ENCODE data around the gene APBB2.

Gene APBB2

DNA sequence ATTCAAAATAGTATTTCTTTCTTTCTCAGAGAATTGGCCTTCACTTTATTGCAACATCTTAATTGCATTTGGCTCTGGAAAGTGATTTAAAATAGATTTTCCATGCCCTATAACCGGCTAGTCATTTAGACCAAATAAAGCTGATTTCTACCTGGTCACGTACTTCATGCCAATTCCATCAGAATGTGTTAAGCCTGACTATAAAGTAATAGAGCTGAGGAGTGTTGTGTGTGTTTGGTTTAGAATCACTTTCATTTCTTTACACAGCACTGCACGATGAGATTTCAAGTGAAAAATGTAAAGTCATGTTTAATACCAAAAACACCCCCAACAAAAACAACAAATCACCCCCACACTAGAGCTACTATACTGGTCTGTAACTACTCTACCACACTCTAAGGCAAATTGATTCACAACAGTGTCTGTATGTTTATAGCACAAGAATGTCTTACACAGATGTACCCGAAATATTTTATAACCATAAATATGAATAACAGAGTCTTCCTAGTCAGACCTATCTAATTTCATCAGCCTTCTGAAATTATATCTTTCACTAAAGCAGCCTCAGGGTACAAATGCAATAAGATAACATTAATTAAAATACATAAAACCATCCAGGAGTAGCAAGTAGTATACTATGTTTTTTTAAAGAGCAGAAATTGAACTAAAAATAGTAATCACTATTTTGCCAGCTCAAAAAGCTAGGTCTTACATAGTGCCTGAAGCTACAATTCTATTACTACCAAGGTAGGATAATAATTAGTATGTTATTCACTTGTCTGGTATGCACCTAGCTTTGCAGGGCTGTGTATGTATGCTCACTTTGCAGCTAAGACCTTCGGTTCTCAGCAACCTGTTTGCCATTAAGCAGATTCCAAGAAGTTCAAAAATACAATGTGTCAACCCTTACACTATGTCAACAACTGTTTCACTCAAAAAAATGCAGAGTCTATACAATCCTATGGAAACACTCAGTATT is 28.4 kb downstream of the APBB2 start:
- DNase-seq = no peak

DNA sequence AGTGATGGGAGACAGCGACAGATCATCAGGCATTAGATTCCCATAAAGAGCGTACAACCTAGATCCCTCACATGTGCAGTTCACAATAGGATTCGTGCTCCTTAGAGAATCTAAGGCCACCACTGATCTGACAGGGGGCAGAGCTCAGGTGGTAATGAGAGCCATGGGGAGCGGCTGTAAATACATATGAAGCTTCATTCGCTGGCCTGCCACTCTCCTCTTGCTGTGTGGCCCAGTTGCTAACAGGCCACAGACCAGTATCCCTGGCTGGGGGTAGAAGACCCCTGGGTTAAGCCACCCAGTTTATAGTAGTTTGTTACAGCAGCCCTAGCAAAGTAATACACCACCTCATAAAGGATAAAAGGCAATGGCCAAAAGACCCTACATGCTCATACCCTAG is 30.3 kb downstream of the APBB2 start:
- DNase-seq = no peak

DNA sequence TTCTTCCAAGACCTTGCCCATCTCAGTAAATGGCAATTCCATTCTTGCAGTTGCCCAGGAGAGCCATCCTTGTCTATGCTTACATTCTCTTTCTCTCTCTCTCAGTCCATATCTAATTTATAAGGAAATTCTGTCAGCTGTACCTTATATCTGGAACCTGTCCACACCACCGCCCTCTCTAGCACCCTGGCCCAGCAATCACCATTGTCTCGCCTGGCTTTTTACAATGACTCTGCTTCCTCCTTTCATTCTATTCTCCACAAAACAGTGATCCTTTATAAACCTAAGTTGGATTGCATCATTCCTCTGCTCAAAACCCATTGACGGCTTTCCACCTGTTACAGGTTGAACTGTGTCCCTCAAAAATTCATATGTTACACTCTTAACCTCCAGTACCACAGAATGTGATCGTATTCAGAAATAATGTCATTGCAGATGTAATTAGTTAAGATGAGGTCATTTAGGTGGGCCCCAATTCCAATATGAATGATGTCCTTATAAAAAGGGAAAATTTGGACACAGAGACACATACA is 31.3 kb downstream of the APBB2 start:
- no peak for DNase-seq

DNA sequence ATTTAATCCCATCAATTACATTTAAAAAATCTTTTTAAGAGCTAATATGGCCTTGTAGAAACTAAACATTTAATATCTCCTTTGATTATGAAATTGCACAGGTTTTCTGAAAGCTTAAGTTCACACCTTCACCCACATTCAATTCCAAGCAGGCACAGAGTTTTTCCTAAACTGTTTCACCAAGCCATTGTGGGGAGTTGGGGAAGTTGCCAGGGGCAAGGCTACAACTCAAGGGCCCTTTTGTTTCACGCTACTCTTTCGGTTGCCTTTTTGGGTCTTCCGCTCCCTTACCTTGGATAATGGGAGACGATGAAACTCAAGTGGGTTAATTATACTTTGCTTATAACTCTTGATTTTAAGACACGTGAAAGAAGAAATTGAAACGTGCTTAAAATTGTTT is 33.3 kb downstream of the APBB2 start:
- DNase-seq = no peak

DNA sequence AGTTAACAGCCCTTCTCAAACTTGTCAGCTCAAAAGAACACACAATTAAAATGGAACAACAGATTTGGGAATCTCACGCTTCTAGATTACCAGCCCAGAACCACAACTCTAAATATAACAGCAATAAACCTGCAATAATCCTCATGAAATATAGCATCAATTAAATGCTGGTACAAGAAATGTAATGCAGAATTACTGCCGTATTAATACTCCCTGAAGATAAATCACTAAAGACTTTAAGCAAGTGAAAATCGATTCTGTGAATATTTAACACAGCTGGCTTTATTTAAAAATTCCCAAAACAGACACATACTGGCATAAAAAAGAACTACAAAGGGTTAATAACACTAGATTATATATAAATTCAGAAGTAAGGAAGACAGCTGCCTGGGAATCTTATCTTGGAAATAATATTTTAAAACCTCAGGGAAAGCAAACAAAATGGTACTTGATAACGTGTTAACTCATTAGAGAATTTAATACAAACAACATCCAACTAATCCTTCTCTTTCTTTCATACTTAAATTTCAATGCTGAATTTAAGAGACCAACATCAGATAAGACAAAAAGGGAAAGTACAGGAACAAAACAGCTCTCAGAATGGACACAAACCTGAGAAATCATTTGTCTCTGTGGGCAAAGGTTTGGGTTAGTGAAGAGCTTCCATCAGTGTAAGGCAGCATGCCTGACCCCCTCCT is 34.7 kb downstream of the APBB2 start:
- no peak for DNase-seq

DNA sequence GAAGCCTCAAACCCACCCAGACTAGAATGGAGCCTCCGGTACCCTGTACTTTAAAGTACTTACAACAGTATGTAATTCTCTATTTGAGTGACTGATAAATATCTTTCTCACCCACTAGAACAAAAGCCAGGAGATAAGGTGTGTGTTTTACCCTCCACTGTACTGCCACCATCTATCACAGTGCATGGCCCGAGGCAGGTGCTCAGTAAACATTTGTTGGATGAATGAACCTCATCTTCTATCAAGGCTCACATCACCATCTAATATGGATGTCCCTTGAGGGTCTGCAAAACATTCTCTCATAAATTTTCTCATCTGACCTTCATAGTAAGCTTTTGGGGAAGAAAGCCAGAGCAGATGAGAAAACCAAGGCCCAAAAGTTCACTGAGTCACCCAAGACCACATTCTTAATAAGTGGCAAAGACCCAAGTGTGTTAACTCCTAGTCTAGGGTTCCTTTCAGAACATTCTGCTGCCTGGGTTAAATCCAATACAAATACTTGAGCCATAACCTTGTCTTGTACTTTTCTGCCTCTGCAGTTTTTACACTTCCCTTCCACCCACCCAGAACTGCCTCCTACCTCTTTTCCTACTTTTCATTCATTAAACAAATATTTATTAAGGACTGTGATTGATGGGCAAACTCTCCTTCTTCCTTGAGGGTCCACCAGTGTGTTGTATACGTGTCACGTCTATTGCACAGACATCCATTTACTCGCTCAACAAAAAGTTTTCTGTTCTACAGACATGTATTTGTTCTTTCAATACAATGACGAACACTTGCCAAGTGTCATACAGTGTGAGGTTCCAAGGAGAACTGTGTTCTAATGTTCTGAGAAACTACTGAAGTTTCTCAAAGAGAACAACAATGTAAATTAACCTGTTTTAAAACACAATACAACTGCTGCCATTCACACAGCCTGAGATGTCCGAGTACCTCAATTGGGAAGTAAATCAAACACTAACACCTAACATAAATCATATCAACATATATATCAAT is 35.7 kb downstream of the APBB2 start:
- DNase-seq = no peak

DNA sequence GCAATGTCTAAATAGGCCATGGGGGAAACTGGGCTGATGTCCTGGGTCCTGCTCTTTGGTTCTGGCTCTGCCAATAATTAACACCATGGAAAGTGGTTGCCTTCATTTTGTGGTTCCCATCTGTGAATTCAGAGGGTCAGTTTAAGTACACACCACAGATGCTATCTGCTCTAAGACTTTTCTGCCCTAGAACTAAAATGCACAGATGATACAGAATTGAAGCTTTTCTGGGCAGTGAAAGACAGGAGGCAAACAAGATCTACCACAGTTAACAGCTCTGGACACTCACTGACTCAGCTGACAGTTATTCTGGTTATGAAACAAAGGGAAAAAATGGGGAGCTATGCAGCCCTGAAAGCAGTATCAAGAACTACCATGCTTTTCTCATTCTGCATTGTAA is 37.3 kb downstream of the APBB2 start:
- no peak for DNase-seq

DNA sequence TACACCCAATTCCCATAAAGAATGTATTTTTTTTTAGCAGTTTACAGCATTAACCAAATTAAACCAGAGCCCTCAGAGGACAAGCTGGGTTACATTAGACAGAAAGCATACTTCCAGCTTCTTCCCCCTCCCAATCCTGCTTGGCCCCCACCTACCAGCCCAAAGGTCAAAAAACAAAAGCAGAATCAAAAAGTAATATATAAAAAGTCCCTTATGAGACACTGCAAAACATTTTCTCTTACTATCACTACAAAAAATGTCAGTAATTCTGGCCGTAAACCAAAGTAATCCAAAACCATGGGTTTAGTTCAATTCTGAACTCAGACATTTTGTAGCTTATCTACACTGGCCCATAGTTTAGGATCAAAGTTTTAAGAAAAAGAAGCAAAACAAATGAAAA is 38.0 kb downstream of the APBB2 start:
- DNase-seq = no peak

DNA sequence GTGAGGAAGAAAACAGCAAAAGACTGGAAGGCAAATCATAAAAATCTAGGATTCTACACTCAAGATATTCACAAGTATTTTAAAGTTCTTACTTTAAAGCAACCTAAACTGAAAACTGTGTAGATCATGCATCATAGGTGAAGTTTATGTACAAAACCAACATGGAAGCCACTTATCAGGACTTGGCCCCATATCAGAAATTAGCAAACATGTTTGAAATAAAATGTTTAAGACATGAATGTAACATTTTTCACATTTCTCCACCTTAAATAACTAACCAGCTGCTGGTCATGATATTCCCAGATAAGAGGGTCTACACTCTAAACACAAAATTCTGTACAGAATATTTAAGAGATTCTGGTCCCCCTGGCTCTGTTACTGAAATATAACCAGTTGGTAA is 38.5 kb downstream of the APBB2 start:
- no peak for DNase-seq

DNA sequence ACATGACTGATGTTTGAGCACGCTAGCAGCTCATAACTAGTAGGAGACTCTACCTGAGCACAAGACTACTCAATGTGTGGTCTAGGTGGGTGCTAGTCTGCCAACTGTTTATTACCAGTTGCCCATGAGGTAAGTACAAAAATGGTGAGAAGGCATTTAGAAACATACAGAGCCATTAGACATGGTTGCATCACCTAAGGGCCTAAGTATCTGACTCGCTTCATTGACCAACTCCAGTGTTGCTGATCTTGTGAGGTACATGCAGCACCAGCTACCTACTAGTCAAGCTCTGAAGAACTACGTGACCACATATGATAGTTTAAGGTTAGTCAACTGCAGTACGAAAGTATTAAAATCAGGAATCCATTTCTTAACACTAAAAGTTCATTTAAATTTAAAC is 39.9 kb downstream of the APBB2 start:
- DNase-seq = no peak

DNA sequence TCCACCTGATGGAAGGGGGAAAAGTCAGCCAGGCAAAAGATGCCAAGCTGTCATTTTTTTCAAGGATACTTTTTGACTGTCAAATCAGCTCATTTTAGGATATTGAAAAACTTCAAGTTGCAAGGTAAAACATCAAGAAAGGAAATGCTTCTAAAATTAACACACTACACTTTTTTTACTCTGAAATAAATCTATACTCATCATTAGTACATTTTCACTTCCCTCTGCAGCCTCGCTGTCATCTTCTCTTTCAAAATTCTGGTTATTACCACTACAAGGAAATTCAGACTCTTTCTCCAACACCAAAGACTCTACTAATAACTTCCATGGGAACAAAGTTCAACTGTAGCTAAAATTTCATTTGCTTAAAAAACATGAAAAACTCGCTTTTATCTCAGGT is 41.6 kb downstream of the APBB2 start:
- DNase-seq = no peak

DNA sequence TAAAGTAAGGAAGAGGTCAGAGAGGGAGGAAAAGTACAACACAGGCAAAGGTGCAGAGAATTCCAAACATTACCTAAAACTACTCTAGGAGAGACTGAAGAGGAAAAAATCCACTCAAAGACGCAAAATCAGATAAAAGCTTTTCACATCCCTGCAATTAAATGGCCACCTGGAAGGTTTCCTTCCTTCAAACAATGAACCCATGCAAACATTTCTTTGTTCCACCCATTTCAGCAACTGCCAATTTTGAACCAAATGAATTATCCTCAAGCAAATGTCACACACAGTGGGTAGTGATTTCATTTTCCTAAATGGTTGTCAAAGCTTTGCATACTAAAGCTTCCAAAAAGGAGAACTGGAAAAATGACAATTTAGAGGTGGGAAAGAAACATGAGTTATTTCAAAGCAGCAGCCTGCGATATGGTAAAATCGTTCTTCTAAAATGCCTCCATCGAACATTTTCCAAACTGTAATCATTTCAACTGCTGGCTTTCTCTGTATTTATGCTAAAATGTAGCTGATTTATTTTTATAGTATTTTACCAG is 45.0 kb downstream of the APBB2 start:
- DNase-seq = no peak

DNA sequence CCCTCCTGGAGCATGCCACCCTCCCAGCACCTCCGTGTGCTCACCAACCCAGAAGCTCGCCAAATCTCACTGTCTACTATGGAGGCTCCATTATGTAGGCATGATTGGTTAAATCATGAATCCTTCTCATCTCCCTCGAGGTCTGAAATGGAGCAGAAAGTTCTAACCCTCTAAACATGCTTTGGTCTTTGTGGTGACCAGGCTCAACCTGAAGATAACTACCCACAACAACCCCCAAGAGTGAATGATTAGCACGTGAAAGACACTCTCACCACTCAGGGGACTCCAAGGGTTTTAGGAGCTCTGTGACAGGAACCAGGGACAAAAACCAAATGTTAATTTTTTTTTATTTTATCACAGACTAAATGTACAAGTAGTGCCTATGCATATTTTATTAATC is 47.2 kb downstream of the APBB2 start:
- no peak for DNase-seq

DNA sequence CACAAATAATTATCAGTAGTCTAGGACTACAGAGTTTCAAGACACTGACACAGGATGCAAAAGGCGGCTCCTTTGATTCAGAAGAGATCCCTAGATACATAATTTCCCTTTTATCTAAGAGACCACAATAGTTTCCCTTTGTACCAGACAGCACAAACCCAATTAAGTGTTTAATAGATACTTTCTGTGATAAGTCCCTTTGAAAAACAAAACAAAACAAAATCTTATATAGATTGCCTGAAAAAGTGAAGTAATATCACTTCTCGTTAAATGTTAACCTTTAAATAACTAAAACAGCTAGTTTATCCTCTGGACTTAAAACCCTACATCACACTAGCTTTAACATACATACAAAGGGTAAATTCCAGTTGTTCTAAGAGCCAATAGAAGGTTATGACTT is 49.9 kb downstream of the APBB2 start:
- no peak for DNase-seq

DNA sequence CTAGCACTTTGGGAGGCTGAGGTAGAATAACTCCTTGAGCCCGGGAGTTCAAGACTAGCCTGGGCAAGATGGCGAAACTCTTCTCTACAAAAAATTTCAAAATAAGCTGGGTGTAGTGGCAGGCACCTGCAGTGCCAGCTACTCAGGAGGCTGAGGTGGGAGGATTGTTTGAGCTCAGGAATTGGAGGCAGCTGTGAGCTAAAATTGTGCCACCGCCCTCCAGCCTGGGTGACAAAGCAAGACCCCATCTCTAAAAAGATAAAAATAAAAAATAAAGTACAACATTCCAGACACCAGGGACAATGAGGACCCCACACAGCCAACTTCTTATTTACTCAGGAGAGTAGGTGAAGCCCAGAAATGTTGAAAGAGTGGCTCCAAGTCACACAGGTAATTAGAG is 53.0 kb downstream of the APBB2 start:
- no peak for DNase-seq

DNA sequence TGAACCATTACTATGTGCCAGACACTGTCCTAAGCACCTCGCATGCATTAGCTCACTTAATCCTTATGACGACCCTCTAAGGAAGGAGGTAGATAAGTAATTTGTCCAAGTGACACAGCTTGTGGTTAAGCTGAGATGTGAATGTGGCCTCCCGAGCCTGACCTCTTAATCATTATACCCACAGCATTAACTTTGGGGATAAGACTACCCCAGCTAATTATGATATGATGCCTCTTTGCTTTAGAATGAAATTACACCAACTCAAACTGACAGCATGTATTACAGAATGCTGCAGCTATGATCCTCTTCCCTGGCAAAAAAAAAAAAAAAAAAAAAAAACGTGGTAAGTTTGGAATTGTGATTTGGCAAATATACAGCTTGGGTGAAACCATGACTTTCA is 53.5 kb downstream of the APBB2 start:
- DNase-seq = no peak

DNA sequence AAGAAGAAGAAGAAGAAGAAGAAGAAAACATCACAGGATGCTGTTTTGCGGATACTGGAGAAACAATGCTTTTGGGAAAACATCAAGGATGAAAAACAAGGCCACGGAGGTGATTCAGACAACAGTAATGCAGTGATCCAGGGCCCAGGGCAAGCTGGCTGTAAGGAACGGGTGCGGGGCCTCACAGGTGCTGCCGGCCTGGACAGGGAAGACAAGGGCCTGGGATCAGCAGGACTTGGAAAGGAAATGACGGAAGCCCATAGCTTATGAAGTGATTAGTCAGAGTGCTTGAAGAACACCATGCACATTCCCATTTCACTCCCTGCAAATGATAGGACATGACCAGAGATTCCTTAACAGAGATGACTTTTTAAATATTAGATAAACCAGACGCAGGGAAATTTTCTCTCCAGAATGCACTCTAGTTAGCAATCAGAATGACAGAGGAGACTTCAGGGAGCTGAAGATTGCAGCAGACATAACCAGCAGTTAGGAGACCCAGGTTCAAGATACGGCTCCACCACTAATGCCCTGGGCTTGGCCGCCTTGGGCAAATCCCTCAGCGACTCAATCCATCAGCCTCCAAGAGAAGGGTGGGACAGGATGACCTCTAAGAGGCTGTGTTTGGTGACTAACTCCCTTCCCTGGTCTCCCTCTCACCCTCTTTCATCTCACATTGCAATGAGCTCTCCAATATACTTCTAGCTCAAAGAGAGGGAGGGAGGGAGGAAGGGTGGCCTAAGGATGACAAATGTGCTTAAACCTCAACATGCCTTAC is 54.1 kb downstream of the APBB2 start:
- no peak for DNase-seq

DNA sequence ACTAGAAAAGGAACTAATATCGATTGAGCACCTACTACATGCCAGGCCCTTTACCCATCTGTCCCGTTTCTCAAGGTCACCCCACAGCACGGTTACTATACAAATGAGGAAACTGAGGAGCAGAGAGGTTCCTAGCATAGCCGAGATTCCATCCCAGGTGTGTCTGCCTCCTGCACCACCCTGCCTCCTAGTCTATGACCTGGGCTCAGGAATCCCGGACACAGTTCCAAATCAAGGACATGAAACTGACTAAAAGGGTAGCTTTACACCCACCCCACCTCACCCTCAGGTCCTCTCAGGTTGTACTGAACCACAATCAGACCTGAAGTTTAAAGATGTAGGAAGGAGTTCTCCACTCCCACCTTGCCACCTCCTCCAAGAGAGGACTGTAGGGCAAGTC is 55.6 kb downstream of the APBB2 start:
- DNase-seq = no peak

DNA sequence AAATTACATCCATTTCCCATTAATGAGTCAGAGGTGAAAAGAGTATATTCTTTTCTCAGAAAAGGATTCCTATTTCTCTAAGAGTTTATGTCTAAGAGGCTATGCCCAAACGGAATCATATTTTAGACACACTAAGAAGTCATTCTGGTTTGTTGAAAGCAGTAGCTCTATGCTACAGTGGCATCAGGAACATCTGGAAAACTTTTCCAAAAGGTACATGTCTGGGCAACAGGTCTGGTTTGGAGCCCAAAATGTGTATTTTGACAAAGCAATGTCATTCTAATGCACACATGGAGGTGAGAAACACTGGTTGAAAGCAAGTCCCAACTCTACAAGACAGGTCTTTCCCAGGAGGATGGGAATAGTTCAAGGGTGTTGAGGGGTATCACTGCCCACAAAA is 56.1 kb downstream of the APBB2 start:
- DNase-seq = no peak

DNA sequence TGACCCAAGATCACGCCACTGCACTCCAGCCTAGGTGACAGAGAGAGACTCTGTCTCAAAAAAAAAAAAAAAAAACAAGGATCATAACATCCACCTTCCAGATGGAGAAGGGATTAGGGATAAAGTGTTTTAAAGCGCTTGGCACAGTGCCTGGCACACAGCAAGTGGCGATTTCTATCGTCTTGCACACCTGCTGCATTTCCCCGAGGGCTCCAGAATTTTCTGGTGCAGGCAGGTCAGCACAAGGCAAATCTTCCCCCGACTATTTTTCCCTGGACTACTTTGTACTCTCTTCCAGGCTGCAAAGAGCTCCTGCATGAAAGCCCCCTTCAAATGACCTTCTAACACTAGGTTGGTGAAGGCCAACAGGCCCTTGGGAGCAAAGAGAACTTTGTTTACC is 57.3 kb downstream of the APBB2 start:
- no peak for DNase-seq

DNA sequence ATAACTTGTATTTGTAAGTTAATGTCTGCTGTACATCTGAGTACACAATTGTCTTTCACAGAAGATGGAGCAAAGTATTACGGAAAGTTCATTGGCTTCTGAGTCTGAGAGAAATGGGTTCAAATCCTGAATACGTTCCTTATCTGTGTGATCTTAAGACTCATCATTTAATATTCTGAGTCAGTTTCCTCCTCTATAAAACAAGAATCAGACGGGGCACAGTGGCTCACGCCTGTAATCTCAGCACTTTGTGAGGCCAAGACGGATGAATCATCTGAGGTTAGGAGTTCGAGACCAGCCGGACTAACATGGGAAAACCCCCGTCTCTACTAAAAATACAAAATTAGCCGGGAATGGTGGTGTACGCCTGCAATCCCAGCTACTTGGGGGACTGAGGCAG is 57.8 kb downstream of the APBB2 start:
- no peak for DNase-seq
